Endothelial cell of umbilical vein (primary cell): ENCODE measurements around the gene JMJD8. TPM values are rescaled to one million over a fixed set of nuclear protein-coding genes. Genes with fewer than 3 reads are reported as not detected.

ENCODE experiments used
- BruUV-seq: library from RNA; stranded (reverse); fragments of 400-500 nt; replicated peaks from 2 replicates; lab custom pipeline; 2021; lab: Mats Ljungman, UMichigan
- CTCF ChIA-PET: fragments of 300-600, 350-600 bp; sonication (Branson Sonifier 250); formaldehyde crosslinking; loops from one replicate; lab custom pipeline; 2021; ENCODE audit warnings: antibody characterized with exemption, inconsistent platforms; lab: Charles Lee
- POLR2A ChIA-PET: fragments of 300-600, 350-600 bp; sonication (Branson Sonifier 250); formaldehyde crosslinking; loops from one replicate; lab custom pipeline; 2021; ENCODE audit warnings: antibody characterized with exemption, inconsistent platforms; lab: Charles Lee
- DNase-seq: peaks from one replicate; pipeline ENCODE4 v3.0.0-alpha.2; 2011; ENCODE audit warnings: low read depth, low spot score
- FAIRE-seq: peaks from 2 replicates; lab custom pipeline; 2011; peaks lifted over from hg19 to GRCh38; lab: Jason Lieb, UNC
- H2AFZ ChIP-seq: 2 replicates; pipeline ENCODE4 v1.6.0; 2012; ENCODE audit warnings: low read depth, low read length, control low read depth, inconsistent platforms
- H3K27ac ChIP-seq: 2 replicates; pipeline ENCODE4 v1.5.1; 2011; ENCODE audit warnings: low read depth, mild to moderate bottlenecking, control low read depth, low read length, moderate library complexity; ENCODE audit not compliant: insufficient read depth
- H3K27me3 ChIP-seq, 2 experiments: 2 replicates each; pipeline versions ENCODE4 v1.6.0 to v1.6.1; 2011; ENCODE audit warnings: low read length in 2 of 2, mixed read lengths in 1 of 2; ENCODE audit not compliant: control insufficient read depth in 2 of 2, insufficient read depth in 2 of 2
- H3K36me3 ChIP-seq, 2 experiments: 2 replicates in 1 of 2; 3 replicates in 1 of 2; pipeline ENCODE4 v1.5.1; 2011; ENCODE audit warnings: low read length in 2 of 2, mild to moderate bottlenecking in 1 of 2, moderate library complexity in 1 of 2; ENCODE audit not compliant: control insufficient read depth in 2 of 2, insufficient read depth in 2 of 2; ENCODE audit errors: extremely low read depth in 1 of 2
- H3K4me1 ChIP-seq: 3 replicates; pipeline ENCODE4 v1.5.1; 2011; ENCODE audit warnings: mild to moderate bottlenecking, low read length; ENCODE audit not compliant: control insufficient read depth, insufficient read depth; ENCODE audit errors: extremely low read depth
- H3K4me2 ChIP-seq: 2 replicates; pipeline ENCODE4 v1.6.1; 2011; ENCODE audit warnings: low read length, control low read depth, mixed read lengths; ENCODE audit not compliant: insufficient read depth
- H3K4me3 ChIP-seq, 3 experiments: fragments of 200-600 bp in 1 of 3; sonication (generic), shearing (Covaris generic) in 1 of 3; replicated peaks in 1 of 3; 2 replicates each; pipeline ENCODE4 v1.5.1; 2011 to 2016; ENCODE audit warnings: control low read depth in 3 of 3, low read length in 3 of 3, mild to moderate bottlenecking in 2 of 3, inconsistent platforms in 1 of 3, low read depth in 1 of 3, moderate library complexity in 1 of 3; ENCODE audit not compliant: insufficient read depth in 1 of 3
- H3K79me2 ChIP-seq: 2 replicates; pipeline ENCODE4 v1.6.0; 2012; ENCODE audit warnings: low read length, inconsistent platforms; ENCODE audit not compliant: control insufficient read depth, insufficient read depth
- H3K9ac ChIP-seq: replicated peaks from 2 replicates; pipeline ENCODE3; 2011; ENCODE audit warnings: low read length, control low read depth; ENCODE audit not compliant: insufficient read depth; ENCODE audit errors: extremely low read depth
- H3K9me1 ChIP-seq: replicated peaks from 3 replicates; pipeline ENCODE4 v1.6.0; 2011; ENCODE audit warnings: mild to moderate bottlenecking, low read length; ENCODE audit not compliant: control insufficient read depth, insufficient read depth; ENCODE audit errors: extremely low read depth
- H3K9me3 ChIP-seq: replicated peaks from 2 replicates; pipeline ENCODE4 v1.5.1; 2012; ENCODE audit warnings: low read length, inconsistent platforms; ENCODE audit not compliant: control insufficient read depth, insufficient read depth
- H4K20me1 ChIP-seq: replicated peaks from 2 replicates; pipeline ENCODE3; 2011; ENCODE audit warnings: mild to moderate bottlenecking, low read length; ENCODE audit not compliant: control insufficient read depth, insufficient read depth; ENCODE audit errors: extremely low read depth
- EZH2 ChIP-seq: IDR thresholded peaks from 2 replicates; pipeline ENCODE4 v1.6.1; 2012; ENCODE audit warnings: borderline replicate concordance, low read depth, mild to moderate bottlenecking, moderate library complexity, low read length, inconsistent platforms; ENCODE audit not compliant: severe bottlenecking
- FOS ChIP-seq: IDR thresholded peaks from 2 replicates; pipeline ENCODE4 v1.6.1; 2011; ENCODE audit warnings: mild to moderate bottlenecking, low read length, moderate library complexity, borderline replicate concordance; ENCODE audit not compliant: insufficient read depth
- GATA2 ChIP-seq: IDR thresholded peaks from 2 replicates; pipeline ENCODE4 v1.7.0; 2011; ENCODE audit warnings: low read depth, mild to moderate bottlenecking, moderate library complexity, mixed read lengths, low read length; ENCODE audit not compliant: insufficient read length, insufficient read depth
- JUN ChIP-seq: IDR thresholded peaks from 2 replicates; pipeline ENCODE4 v1.6.1; 2011; ENCODE audit warnings: borderline replicate concordance, low read depth; ENCODE audit not compliant: insufficient read length, insufficient read depth
- MAX ChIP-seq: IDR thresholded peaks from 2 replicates; pipeline ENCODE4 v1.6.1; 2011; ENCODE audit not compliant: insufficient read depth, insufficient read length
- MYC ChIP-seq: IDR thresholded peaks from one replicate; pipeline ENCODE4 v1.6.1; 2011; ENCODE audit warnings: mild to moderate bottlenecking, low read depth, low read length
- POLR2A ChIP-seq: IDR thresholded peaks from 2 replicates; pipeline ENCODE4 v1.6.1; 2012; ENCODE audit warnings: low read depth, mild to moderate bottlenecking, control low read depth, low read length
- POLR2AphosphoS5 ChIP-seq: IDR thresholded peaks from 2 replicates; pipeline ENCODE4 v1.6.1; 2012; ENCODE audit warnings: low read depth, mild to moderate bottlenecking, control low read depth, low read length, moderate library complexity; ENCODE audit not compliant: insufficient read depth
- dilution Hi-C: fragments of 300-500 bp; cut with MboI; formaldehyde crosslinking; loops from one replicate; pipeline ENCODE4 v1.15.0; 2019; ENCODE audit warnings: low sequenced_read_pairs; ENCODE audit not compliant: extremely low pct_ligation_motif_present
- intact Hi-C: fragments of 100-400 bp; cut with micrococcal nuclease; formaldehyde crosslinking; loops from one replicate; pipeline ENCODE4 v1.10.0; 2022
- polyA plus RNA-seq, 4 experiments: library from polyadenylated mRNA; depleted of rRNA in 3 of 4; stranded (reverse) in 3 of 4; unstranded in 1 of 4; fragments of >200 nt; gene quantifications; 2 replicates each; pipeline versions ENCODE4 v1.2.1 to v1.2.3, GENCODE V29; 2011 to 2012; ENCODE audit warnings: missing spikeins in 1 of 4
- total RNA-seq: library from RNA; stranded (reverse); gene quantifications from 2 replicates; pipeline ENCODE4 v1.2.3, GENCODE V29; 2021
- TF ChIP-seq, protein P1 (sequence below), 2 donors: IDR thresholded peaks; 1 replicate in 1 of 2; 2 replicates in 1 of 2; pipeline ENCODE4 v1.5.1; 2011; ENCODE audit warnings: low read length in 2 of 2, mild to moderate bottlenecking in 2 of 2, moderate library complexity in 2 of 2, control low read depth in 1 of 2, inconsistent platforms in 1 of 2, low read depth in 1 of 2; ENCODE audit not compliant: insufficient read depth in 1 of 2; ENCODE audit errors: extremely low read depth in 1 of 2

Gene JMJD8
- total and polyA plus RNA-seq, 2 donors (not counting 3 experiments of a cell fraction or from before 2014, with no cell fraction given), result 55.1 to 102 TPM

DNA sequence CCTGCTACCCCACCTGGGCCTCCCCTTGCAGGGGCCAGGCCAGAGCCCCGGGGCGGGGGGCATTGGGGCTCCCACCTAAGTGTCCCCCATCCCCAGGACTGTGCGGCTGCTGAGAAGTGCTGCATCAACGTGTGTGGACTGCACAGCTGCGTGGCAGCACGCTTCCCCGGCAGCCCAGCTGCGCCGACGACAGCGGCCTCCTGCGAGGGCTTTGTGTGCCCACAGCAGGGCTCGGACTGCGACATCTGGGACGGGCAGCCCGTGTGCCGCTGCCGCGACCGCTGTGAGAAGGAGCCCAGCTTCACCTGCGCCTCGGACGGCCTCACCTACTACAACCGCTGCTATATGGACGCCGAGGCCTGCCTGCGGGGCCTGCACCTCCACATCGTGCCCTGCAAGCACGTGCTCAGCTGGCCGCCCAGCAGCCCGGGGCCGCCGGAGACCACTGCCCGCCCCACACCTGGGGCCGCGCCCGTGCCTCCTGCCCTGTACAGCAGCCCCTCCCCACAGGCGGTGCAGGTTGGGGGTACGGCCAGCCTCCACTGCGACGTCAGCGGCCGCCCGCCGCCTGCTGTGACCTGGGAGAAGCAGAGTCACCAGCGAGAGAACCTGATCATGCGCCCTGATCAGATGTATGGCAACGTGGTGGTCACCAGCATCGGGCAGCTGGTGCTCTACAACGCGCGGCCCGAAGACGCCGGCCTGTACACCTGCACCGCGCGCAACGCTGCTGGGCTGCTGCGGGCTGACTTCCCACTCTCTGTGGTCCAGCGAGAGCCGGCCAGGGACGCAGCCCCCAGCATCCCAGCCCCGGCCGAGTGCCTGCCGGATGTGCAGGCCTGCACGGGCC lies 51.4 kb downstream of the JMJD8 start:
- CTCF ChIA-PET, result no interaction called here
- H3K4me3 ChIP-seq, result no peak overlapping the region
- no peak overlapping the region for H3K9ac ChIP-seq
- FAIRE-seq, result no peak
- H4K20me1 ChIP-seq, result no peaks in the 10 kb centered on the region
- dilution Hi-C loops, result no loop called here
- POLR2A ChIA-PET, result no interaction called here
- no TSS peak for BruUV-seq
- peaks cover 8% of the 10 kb centered on the region for H3K79me2 ChIP-seq
- H3K36me3 ChIP-seq, result peaks cover 0 to 3% of the 10 kb centered on the region in 2 experiments
- no peaks in the 10 kb centered on the region for H3K9me1 ChIP-seq
- intact Hi-C loops, result no loop called here
- H3K27me3 ChIP-seq, result no peaks in the 10 kb centered on the region
- no peak overlapping the region for H3K27ac ChIP-seq
- H3K4me1 ChIP-seq, result peaks cover 4% of the 10 kb centered on the region
- TF ChIP-seq EZH2, result no peak
- no peak for TF ChIP-seq MAX
- TF ChIP-seq POLR2A, result no peak
- no peak for TF ChIP-seq GATA2
- TF ChIP-seq JUN, result no peak
- no peak for TF ChIP-seq MYC
- TF ChIP-seq, protein P1, sequence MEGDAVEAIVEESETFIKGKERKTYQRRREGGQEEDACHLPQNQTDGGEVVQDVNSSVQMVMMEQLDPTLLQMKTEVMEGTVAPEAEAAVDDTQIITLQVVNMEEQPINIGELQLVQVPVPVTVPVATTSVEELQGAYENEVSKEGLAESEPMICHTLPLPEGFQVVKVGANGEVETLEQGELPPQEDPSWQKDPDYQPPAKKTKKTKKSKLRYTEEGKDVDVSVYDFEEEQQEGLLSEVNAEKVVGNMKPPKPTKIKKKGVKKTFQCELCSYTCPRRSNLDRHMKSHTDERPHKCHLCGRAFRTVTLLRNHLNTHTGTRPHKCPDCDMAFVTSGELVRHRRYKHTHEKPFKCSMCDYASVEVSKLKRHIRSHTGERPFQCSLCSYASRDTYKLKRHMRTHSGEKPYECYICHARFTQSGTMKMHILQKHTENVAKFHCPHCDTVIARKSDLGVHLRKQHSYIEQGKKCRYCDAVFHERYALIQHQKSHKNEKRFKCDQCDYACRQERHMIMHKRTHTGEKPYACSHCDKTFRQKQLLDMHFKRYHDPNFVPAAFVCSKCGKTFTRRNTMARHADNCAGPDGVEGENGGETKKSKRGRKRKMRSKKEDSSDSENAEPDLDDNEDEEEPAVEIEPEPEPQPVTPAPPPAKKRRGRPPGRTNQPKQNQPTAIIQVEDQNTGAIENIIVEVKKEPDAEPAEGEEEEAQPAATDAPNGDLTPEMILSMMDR (IDR thresholded peaks at IDR 0.05; ENCODE audit: extremely low read depth in 1 of 2, insufficient read depth in 1 of 2, low read depth in 1 of 2, low read length in 2 of 2), result no peak
- no peak for TF ChIP-seq POLR2AphosphoS5
- no peak for TF ChIP-seq FOS
- no peak overlapping the region for H2AFZ ChIP-seq
- no peak overlapping the region for H3K4me2 ChIP-seq
- DNase-seq, result no peak
- no peaks in the 10 kb centered on the region for H3K9me3 ChIP-seq
